ENCODE data around the gene AMOT.

DNA sequence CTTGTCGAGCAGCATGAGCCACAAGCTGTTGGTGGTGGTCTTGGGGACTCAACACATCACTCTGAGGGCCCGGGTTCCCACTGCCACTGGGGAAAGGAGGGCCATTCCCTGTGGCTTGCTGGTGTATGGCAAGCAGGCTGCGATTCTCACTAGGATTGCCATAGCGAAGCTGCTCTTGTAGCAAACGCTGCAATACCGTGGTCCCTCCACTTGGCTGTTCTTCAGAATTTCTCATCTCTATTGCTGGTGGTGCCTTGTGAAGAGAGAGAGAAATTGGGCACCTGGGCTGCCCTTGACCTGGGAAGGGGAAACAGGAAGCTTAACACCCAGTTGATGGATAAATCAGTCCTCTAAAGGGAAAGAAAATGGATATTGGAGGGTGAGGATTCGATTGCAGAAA is 17.7 kb downstream of the AMOT start:
- TF ChIP-seq, protein P1, sequence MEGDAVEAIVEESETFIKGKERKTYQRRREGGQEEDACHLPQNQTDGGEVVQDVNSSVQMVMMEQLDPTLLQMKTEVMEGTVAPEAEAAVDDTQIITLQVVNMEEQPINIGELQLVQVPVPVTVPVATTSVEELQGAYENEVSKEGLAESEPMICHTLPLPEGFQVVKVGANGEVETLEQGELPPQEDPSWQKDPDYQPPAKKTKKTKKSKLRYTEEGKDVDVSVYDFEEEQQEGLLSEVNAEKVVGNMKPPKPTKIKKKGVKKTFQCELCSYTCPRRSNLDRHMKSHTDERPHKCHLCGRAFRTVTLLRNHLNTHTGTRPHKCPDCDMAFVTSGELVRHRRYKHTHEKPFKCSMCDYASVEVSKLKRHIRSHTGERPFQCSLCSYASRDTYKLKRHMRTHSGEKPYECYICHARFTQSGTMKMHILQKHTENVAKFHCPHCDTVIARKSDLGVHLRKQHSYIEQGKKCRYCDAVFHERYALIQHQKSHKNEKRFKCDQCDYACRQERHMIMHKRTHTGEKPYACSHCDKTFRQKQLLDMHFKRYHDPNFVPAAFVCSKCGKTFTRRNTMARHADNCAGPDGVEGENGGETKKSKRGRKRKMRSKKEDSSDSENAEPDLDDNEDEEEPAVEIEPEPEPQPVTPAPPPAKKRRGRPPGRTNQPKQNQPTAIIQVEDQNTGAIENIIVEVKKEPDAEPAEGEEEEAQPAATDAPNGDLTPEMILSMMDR (IDR thresholded peaks at IDR 0.05): no peak
- TF ChIP-seq POLR2AphosphoS5 (IDR thresholded peaks at IDR 0.05) (no peak), POLR2A (IDR thresholded peaks at IDR 0.05) (no peak), EP300 (IDR thresholded peaks at IDR 0.05) (no peak)

Data from suprapubic skin (tissue), 4 donors.